DOHH2 (cell line): ENCODE results near the gene ARHGAP24.

ENCODE experiments used
- EZH2phosphoT487 ChIP-seq: fragments of 200-600 bp; sonication (generic); IDR thresholded peaks from 2 replicates; pipeline ENCODE4 v1.6.1; 2017; ENCODE audit warnings: borderline replicate concordance, mild to moderate bottlenecking, antibody characterized with exemption, low read length, moderate library complexity, mixed read lengths
- TF ChIP-seq, protein P1 (sequence below): fragments of 200-600 bp; sonication (generic); IDR thresholded peaks from one replicate; pipeline ENCODE4 v1.5.1; 2014; ENCODE audit warnings: antibody characterized with exemption, mild to moderate bottlenecking, low read depth, low read length; ENCODE audit not compliant: poor library complexity, severe bottlenecking

GRCh38 chr4:85478576-85478975 is 3.6 kb downstream of the ARHGAP24 start:
- TF ChIP-seq, protein P1, sequence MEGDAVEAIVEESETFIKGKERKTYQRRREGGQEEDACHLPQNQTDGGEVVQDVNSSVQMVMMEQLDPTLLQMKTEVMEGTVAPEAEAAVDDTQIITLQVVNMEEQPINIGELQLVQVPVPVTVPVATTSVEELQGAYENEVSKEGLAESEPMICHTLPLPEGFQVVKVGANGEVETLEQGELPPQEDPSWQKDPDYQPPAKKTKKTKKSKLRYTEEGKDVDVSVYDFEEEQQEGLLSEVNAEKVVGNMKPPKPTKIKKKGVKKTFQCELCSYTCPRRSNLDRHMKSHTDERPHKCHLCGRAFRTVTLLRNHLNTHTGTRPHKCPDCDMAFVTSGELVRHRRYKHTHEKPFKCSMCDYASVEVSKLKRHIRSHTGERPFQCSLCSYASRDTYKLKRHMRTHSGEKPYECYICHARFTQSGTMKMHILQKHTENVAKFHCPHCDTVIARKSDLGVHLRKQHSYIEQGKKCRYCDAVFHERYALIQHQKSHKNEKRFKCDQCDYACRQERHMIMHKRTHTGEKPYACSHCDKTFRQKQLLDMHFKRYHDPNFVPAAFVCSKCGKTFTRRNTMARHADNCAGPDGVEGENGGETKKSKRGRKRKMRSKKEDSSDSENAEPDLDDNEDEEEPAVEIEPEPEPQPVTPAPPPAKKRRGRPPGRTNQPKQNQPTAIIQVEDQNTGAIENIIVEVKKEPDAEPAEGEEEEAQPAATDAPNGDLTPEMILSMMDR: no peak
- TF ChIP-seq EZH2phosphoT487: no peak
